ENCODE data around the gene FOXO1. TPM values are rescaled to one million over a fixed set of nuclear protein-coding genes. Genes with fewer than 3 reads are reported as not detected.

Gene FOXO1
- total RNA-seq, 1 experiment from 2014 or later, result 10.5 TPM

DNA sequence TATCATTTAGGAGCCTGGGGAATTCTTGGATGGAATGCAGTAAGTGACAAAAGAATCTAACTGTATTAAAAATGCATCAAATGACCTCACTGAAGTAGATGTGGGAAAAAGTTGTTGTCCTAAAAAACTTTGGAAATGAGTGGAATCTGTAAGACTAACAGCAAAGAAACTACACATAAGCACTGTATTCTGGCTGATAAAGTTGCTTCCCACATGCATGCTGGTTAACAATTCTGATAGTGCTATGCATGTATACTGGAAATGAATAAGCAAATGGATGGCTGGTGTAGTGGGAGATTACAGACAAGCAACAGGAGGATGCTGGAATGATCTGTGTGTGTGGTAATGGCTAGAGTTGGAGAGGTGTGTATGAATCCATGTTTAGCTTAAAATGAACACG, 138.5 kb downstream of the FOXO1 start:
- DNase-seq, result no peak
- Histone ChIP-seq H2AFZ (no peak overlapping the region), H3K79me2 (ENCODE audit: low read depth) (no peaks in the 10 kb centered on the region), H4K20me1 (ENCODE audit: insufficient read depth) (no peaks in the 10 kb centered on the region), H3K4me3 (no peak overlapping the region), H3K36me3 (ENCODE audit: low read depth) (no peaks in the 10 kb centered on the region), H3K4me1 (replicated peaks; ENCODE audit: insufficient read depth) (no peaks in the 10 kb centered on the region), H3K9me3 (ENCODE audit: insufficient read depth, low read depth) (no peaks in the 10 kb centered on the region), H3K4me2 (no peak overlapping the region), H3K9me2 (ENCODE audit: insufficient read depth) (no peaks in the 10 kb centered on the region), H3K27me3 (ENCODE audit: insufficient read depth, low read depth) (no peaks in the 10 kb centered on the region), H3K27ac (no peak overlapping the region), H3F3A (ENCODE audit: insufficient read depth, low read depth) (no peaks in the 10 kb centered on the region)
- POLR2A ChIA-PET (ENCODE audit: unreplicated experiment), result no interaction called here
- no TSS peak for BruUV-seq (replicated peaks)
- CTCF ChIA-PET, result no interaction called here
- intact Hi-C loops (cut with micrococcal nuclease; ENCODE audit: unreplicated experiment), result no loop called here
- TF ChIP-seq EZH2 (IDR thresholded peaks at IDR 0.05; ENCODE audit: low read depth), result no peak
- TF ChIP-seq, protein P1, sequence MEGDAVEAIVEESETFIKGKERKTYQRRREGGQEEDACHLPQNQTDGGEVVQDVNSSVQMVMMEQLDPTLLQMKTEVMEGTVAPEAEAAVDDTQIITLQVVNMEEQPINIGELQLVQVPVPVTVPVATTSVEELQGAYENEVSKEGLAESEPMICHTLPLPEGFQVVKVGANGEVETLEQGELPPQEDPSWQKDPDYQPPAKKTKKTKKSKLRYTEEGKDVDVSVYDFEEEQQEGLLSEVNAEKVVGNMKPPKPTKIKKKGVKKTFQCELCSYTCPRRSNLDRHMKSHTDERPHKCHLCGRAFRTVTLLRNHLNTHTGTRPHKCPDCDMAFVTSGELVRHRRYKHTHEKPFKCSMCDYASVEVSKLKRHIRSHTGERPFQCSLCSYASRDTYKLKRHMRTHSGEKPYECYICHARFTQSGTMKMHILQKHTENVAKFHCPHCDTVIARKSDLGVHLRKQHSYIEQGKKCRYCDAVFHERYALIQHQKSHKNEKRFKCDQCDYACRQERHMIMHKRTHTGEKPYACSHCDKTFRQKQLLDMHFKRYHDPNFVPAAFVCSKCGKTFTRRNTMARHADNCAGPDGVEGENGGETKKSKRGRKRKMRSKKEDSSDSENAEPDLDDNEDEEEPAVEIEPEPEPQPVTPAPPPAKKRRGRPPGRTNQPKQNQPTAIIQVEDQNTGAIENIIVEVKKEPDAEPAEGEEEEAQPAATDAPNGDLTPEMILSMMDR (conservative IDR thresholded peaks at IDR 0.05), result no peak

DNA sequence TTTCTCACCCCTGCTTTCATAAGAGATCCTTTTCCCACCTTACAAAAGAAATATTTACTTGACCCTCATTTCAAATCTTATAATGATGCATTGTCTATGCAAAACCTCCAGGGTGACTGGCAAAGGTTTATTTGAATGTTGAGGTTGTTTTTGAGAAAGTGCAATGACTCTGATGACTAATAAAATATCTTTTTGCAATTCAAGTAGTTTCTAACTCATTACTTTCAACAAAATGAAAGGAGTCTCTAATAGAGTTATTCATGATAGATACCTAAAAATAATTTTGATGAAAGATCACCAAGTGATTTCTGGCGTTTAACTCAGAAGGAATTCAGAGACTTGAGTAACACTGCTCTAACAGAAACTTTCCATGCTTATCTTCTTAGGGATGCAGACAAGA, 144.2 kb downstream of the FOXO1 start:
- H3K27ac ChIP-seq, result no peak overlapping the region
- DNase-seq, result no peak
- H2AFZ ChIP-seq, result no peak overlapping the region
- intact Hi-C loops (cut with micrococcal nuclease; ENCODE audit: unreplicated experiment), result no loop called here
- no peaks in the 10 kb centered on the region for H3K36me3 ChIP-seq (ENCODE audit: low read depth)
- peaks cover 10% of the 10 kb centered on the region for H3K4me1 ChIP-seq (replicated peaks; ENCODE audit: insufficient read depth)
- H3K9me2 ChIP-seq (ENCODE audit: insufficient read depth), result no peaks in the 10 kb centered on the region
- no peaks in the 10 kb centered on the region for H4K20me1 ChIP-seq (ENCODE audit: insufficient read depth)
- POLR2A ChIA-PET (ENCODE audit: unreplicated experiment), result no interaction called here
- no peak overlapping the region for H3K4me3 ChIP-seq
- CTCF ChIA-PET, result no interaction called here
- no peaks in the 10 kb centered on the region for H3K27me3 ChIP-seq (ENCODE audit: insufficient read depth, low read depth)
- BruUV-seq (replicated peaks), result no TSS peak
- TF ChIP-seq EZH2 (IDR thresholded peaks at IDR 0.05; ENCODE audit: low read depth), result no peak
- TF ChIP-seq, protein P1 (conservative IDR thresholded peaks at IDR 0.05), result no peak
- no peak overlapping the region for H3K4me2 ChIP-seq
- H3K9me3 ChIP-seq (ENCODE audit: insufficient read depth, low read depth), result no peaks in the 10 kb centered on the region
- no peaks in the 10 kb centered on the region for H3F3A ChIP-seq (ENCODE audit: insufficient read depth, low read depth)
- no peaks in the 10 kb centered on the region for H3K79me2 ChIP-seq (ENCODE audit: low read depth)

DNA sequence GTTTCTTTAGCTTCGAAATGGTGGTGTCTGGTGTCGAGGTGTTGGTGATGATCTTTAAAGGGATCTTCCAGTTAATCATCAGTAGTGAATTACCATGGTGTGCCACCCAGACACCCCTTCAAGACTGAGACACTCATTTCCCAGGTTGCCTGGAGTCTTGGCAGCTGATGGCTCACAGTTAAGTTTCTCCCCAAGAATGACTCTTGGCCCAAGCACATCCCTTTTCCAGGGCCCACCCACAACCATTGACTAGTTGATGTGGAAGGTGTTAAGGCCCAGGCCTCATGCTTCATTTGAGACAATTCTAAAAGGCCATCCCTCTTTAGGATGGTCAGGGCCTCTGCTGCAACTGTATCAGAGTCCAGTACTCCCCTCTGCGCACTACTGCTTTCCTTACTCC, 145.5 kb downstream of the FOXO1 start:
- Histone ChIP-seq H3K27me3 (ENCODE audit: insufficient read depth, low read depth) (no peaks in the 10 kb centered on the region), H3F3A (ENCODE audit: insufficient read depth, low read depth) (no peaks in the 10 kb centered on the region), H2AFZ (no peak overlapping the region), H3K9me2 (ENCODE audit: insufficient read depth) (no peaks in the 10 kb centered on the region), H3K4me1 (replicated peaks; ENCODE audit: insufficient read depth) (peaks cover 10% of the 10 kb centered on the region), H3K27ac (no peak overlapping the region), H3K4me3 (no peak overlapping the region), H3K36me3 (ENCODE audit: low read depth) (no peaks in the 10 kb centered on the region), H3K9me3 (ENCODE audit: insufficient read depth, low read depth) (no peaks in the 10 kb centered on the region), H3K79me2 (ENCODE audit: low read depth) (no peaks in the 10 kb centered on the region), H4K20me1 (ENCODE audit: insufficient read depth) (no peaks in the 10 kb centered on the region), H3K4me2 (no peak overlapping the region)
- intact Hi-C loops (cut with micrococcal nuclease; ENCODE audit: unreplicated experiment), result no loop called here
- ChIA-PET POLR2A (ENCODE audit: unreplicated experiment) (no interaction called here), CTCF (no interaction called here)
- BruUV-seq (replicated peaks), result no TSS peak
- no peak for DNase-seq
- TF ChIP-seq EZH2 (IDR thresholded peaks at IDR 0.05; ENCODE audit: low read depth), result no peak
- TF ChIP-seq, protein P1 (conservative IDR thresholded peaks at IDR 0.05), result no peak
